ENCODE results near the gene RAD51B.

The RAD51B gene

GRCh38 chr14:68526512-68527091 lies 707.0 kb downstream of the RAD51B start:
- DNase-seq (ENCODE audit: low read depth) = no peak

- no peak for DNase-seq (ENCODE audit: low read depth)
Measured at GRCh38 chr14:68527329-68527851, 707.8 kb downstream of the RAD51B start.

- DNase-seq (ENCODE audit: low read depth) = no peak
Measured at GRCh38 chr14:68528040-68528687, 708.6 kb downstream of the RAD51B start.

- DNase-seq (ENCODE audit: low read depth) = no peak
Measured at GRCh38 chr14:68530443-68530842, 710.9 kb downstream of the RAD51B start.

- DNase-seq (ENCODE audit: low read depth) = no peak
Measured at GRCh38 chr14:68532496-68532895, 712.9 kb downstream of the RAD51B start.

GRCh38 chr14:68534276-68534675 lies 714.7 kb downstream of the RAD51B start:
- no peak for DNase-seq (ENCODE audit: low read depth)

GRCh38 chr14:68535404-68536017 lies 715.9 kb downstream of the RAD51B start:
- peak; percentile 86 for DNase-seq (ENCODE audit: low read depth)

GRCh38 chr14:68536018-68536410 lies 716.4 kb downstream of the RAD51B start:
- no peak for DNase-seq (ENCODE audit: low read depth)

GRCh38 chr14:68538639-68539038 lies 719.1 kb downstream of the RAD51B start:
- DNase-seq (ENCODE audit: low read depth) = no peak

- DNase-seq (ENCODE audit: low read depth) = no peak
Measured at GRCh38 chr14:68539241-68539737, 719.7 kb downstream of the RAD51B start.

GRCh38 chr14:68539789-68540188 lies 720.2 kb downstream of the RAD51B start:
- no peak for DNase-seq (ENCODE audit: low read depth)

- no peak for DNase-seq (ENCODE audit: low read depth)
Measured at GRCh38 chr14:68541178-68541896, 721.8 kb downstream of the RAD51B start.

- DNase-seq (ENCODE audit: low read depth) = no peak
Measured at GRCh38 chr14:68542346-68542745, 722.8 kb downstream of the RAD51B start.

- no peak for DNase-seq (ENCODE audit: low read depth)
Measured at GRCh38 chr14:68543516-68543915, 723.9 kb downstream of the RAD51B start.

GRCh38 chr14:68544081-68544892 lies 724.7 kb downstream of the RAD51B start:
- DNase-seq (ENCODE audit: low read depth) = peak; percentile 69

- DNase-seq (ENCODE audit: low read depth) = peak; percentile 64
Measured at GRCh38 chr14:68546839-68547238, 727.3 kb downstream of the RAD51B start.

- DNase-seq (ENCODE audit: low read depth) = peak; percentile 80
Measured at GRCh38 chr14:68547305-68548193, 728.0 kb downstream of the RAD51B start.

- DNase-seq (ENCODE audit: low read depth) = peak; percentile 74
Measured at GRCh38 chr14:68548194-68549076, 728.9 kb downstream of the RAD51B start.

GRCh38 chr14:68550338-68550715 lies 730.7 kb downstream of the RAD51B start:
- no peak for DNase-seq (ENCODE audit: low read depth)

Data from HS-5 (cell line).